ENCODE data around the gene NXPE4.

- TF ChIP-seq CTCF (IDR thresholded peaks at IDR 0.05; ENCODE audit: control extremely low read depth in 1 of 3, insufficient read depth in 1 of 3, low read depth in 1 of 3, low read length in 3 of 3), result no peak
- TF ChIP-seq CEBPB (IDR thresholded peaks at IDR 0.05; ENCODE audit: low read depth, low read length), result no peak
- no peak for TF ChIP-seq GTF2F1 (IDR thresholded peaks at IDR 0.05; ENCODE audit: borderline replicate concordance, low read depth, low read length)
- no peak for TF ChIP-seq POLR2A (IDR thresholded peaks at IDR 0.05; ENCODE audit: control extremely low read depth in 1 of 2, low read depth in 2 of 2, low read length in 2 of 2)
- TF ChIP-seq SUZ12 (IDR thresholded peaks at IDR 0.05; ENCODE audit: low read length), result no peak
- TF ChIP-seq CBX5 (IDR thresholded peaks at IDR 0.05; ENCODE audit: low read depth, low read length), result no peak
- TF ChIP-seq RXRA (IDR thresholded peaks at IDR 0.05; ENCODE audit: insufficient read depth, low read depth, low read length), result no peak
- TF ChIP-seq USF2 (IDR thresholded peaks at IDR 0.05; ENCODE audit: low read length), result no peak
- TF ChIP-seq EGR1 (IDR thresholded peaks at IDR 0.05; ENCODE audit: borderline replicate concordance, low read depth, low read length), result no peak
- TF ChIP-seq ATF2 (IDR thresholded peaks at IDR 0.05; ENCODE audit: low read length), result no peak
Observed at GRCh38 chr11:114616516-114616915, 20.9 kb upstream of the NXPE4 start.

Measured in H1 (cell line).